ENCODE measurements around the gene PIKFYVE.

DNA sequence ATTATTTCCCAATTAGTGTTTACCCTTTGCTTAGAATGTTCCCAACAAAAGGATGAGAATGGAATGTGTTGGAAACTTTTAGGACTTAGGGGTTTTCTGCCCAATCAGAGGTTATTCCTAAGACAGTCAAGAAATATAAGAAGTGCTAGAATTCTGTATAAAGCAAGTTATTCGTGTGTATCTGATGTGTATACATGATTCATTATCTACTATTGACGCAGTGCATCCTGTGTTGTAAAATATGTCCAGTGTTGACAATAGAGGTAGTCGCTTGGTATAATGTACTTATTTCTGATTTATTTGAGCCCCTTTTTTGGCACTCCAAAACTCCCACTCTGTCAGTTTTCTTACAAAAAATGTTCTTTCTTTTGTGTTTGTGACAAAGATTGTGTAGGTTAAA is 881 bp downstream of the PIKFYVE start:
- TF ChIP-seq, protein P1, sequence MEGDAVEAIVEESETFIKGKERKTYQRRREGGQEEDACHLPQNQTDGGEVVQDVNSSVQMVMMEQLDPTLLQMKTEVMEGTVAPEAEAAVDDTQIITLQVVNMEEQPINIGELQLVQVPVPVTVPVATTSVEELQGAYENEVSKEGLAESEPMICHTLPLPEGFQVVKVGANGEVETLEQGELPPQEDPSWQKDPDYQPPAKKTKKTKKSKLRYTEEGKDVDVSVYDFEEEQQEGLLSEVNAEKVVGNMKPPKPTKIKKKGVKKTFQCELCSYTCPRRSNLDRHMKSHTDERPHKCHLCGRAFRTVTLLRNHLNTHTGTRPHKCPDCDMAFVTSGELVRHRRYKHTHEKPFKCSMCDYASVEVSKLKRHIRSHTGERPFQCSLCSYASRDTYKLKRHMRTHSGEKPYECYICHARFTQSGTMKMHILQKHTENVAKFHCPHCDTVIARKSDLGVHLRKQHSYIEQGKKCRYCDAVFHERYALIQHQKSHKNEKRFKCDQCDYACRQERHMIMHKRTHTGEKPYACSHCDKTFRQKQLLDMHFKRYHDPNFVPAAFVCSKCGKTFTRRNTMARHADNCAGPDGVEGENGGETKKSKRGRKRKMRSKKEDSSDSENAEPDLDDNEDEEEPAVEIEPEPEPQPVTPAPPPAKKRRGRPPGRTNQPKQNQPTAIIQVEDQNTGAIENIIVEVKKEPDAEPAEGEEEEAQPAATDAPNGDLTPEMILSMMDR (IDR thresholded peaks at IDR 0.05), result no peak
- TF ChIP-seq POLR2A (IDR thresholded peaks at IDR 0.05; ENCODE audit: low read depth), result no peak
- TF ChIP-seq EP300 (IDR thresholded peaks at IDR 0.05), result no peak

All from esophagus muscularis mucosa (tissue), 4 donors.